Liver (tissue), 3 donors: Measurements from ENCODE around the gene KRTDAP.

ENCODE experiments used
- RAD21 ChIP-seq, 2 donors: IDR thresholded peaks; 2 replicates each; pipeline ENCODE4 v1.6.1; 2016; ENCODE audit warnings: antibody characterized with exemption in 2 of 2, mild to moderate bottlenecking in 2 of 2
- TF ChIP-seq, protein P1 (sequence below): fragments of 150-350 bp; IDR thresholded peaks from 2 replicates; pipeline ENCODE4 v1.5.1; 2017; ENCODE audit warnings: improper control_type of control experiment, low read depth, low read length; ENCODE audit not compliant: missing input control
- donor health status: healthy.
- donor health status: healthy.

DNA sequence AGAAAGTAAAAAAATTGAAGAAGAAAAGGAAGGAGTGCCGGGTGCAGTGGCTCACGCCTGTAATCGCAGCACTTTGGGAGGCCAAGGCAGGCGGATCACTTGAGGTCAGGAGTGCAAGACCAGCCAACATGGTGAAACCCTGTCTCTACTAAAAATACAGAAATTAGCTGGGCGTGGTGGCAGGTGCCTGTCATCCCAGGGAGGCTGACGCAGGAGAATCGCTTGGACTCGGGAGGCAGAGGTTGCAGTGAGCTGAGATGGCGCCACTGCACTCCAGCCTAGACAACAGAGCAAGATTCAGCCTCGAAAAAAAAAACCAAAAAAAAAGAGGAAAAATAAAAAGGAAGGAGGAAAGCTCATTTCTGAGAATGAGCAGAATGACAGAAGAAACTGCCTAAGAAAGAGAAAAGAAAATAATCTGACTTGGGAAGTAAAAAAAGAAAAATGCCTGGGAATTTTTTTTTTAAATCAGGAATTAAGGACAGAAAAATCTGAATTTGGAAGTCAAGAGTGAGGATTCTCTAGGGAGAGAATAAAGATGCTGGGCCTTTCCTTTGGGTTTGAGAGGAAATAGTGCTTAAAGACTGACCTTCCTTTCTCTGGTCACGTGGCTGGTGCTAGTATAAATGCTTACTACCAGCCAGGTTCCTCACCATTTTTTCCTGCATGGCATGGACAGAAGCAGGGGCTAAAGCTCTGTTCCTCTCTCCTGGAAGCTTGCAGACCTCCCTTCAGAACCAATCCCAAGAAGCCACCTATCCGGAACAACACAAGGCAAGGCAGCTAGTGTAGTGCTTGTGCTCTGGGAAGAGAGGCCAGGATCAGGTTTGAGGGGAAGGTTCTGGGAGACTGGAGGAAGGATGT, 42.4 kb downstream of the KRTDAP start, which contains the start of gene FFAR2:
- TF ChIP-seq, protein P1, sequence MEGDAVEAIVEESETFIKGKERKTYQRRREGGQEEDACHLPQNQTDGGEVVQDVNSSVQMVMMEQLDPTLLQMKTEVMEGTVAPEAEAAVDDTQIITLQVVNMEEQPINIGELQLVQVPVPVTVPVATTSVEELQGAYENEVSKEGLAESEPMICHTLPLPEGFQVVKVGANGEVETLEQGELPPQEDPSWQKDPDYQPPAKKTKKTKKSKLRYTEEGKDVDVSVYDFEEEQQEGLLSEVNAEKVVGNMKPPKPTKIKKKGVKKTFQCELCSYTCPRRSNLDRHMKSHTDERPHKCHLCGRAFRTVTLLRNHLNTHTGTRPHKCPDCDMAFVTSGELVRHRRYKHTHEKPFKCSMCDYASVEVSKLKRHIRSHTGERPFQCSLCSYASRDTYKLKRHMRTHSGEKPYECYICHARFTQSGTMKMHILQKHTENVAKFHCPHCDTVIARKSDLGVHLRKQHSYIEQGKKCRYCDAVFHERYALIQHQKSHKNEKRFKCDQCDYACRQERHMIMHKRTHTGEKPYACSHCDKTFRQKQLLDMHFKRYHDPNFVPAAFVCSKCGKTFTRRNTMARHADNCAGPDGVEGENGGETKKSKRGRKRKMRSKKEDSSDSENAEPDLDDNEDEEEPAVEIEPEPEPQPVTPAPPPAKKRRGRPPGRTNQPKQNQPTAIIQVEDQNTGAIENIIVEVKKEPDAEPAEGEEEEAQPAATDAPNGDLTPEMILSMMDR: no peak
- no peak for TF ChIP-seq RAD21 (IDR thresholded peaks at IDR 0.05)
